ENCODE data around the gene BID.
A peak's percentile ranks its signal among the peaks of the same experiment; 100 is the strongest.

Gene BID

DNA sequence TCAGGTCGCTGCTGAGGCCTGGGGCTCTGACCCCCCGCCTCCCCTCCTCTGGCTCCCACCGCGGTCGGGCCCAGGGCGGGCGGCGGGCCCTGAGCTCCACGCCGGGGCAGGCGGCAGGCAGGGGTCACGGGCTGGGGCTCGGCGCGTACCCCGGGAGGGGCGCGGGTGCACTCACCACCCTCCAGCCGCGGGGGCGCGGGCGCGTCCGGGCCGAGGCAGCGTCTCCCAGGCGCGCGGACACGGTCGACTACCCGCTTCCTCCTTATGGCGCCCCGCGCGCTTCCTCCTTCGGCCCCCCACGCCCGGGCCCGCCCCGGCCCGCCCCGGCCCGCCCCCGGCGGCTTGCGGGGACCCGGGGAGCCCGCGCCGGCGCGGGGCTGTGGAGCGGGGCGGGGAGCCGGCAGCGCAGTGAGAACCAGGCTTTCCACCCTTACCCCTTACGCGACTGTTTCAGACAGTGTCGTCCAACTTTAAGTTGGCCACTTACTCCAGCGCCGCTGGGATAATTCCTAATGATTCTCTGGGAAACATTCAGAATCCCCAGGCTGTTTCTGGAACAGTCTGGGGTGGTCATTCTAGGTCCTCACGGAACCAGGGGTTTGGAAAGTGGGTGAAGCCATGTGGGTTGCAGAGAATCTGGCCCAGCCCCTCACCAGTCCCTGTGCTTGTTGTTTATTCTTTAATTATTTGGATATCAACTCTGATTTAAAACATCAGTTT lies at the start of gene BID:
TSS of gene BID (minus strand) at position 264 of the 720 bp plus-strand sequence. CDS start 24,353 bp downstream, outside the sequence.
- DNase-seq (ENCODE audit: low read depth) = no peak
- TF ChIP-seq, protein P1, sequence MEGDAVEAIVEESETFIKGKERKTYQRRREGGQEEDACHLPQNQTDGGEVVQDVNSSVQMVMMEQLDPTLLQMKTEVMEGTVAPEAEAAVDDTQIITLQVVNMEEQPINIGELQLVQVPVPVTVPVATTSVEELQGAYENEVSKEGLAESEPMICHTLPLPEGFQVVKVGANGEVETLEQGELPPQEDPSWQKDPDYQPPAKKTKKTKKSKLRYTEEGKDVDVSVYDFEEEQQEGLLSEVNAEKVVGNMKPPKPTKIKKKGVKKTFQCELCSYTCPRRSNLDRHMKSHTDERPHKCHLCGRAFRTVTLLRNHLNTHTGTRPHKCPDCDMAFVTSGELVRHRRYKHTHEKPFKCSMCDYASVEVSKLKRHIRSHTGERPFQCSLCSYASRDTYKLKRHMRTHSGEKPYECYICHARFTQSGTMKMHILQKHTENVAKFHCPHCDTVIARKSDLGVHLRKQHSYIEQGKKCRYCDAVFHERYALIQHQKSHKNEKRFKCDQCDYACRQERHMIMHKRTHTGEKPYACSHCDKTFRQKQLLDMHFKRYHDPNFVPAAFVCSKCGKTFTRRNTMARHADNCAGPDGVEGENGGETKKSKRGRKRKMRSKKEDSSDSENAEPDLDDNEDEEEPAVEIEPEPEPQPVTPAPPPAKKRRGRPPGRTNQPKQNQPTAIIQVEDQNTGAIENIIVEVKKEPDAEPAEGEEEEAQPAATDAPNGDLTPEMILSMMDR (IDR thresholded peaks at IDR 0.05; ENCODE audit: control insufficient read depth, extremely low read depth, insufficient read depth) = no peak
- peak within 1 kb of the TSS; percentile 62 for H3K4me3 ChIP-seq (ENCODE audit: low read depth, low read length)

DNA sequence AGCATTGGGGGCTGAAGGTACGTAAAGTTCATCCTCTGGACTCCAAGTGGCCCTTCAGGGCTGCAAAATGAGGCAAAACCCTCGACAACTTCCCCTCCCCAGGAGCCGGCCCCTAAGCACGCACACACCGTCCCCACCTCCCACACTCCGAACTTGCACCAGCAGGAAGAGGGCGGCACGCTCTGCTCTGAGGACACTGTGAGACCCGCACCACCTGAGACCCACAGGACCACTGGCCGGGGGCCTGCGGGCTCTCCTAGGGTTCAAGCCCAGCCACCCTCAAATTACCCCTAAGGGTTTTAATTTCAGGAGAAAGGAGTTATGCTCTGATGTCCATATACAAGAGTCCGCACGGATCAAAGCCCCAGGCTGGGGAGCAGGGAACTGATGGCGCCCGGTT lies 49.7 kb upstream of the BID start:
- TF ChIP-seq, protein P1 (IDR thresholded peaks at IDR 0.05; ENCODE audit: control insufficient read depth, extremely low read depth, insufficient read depth) = no peak
- H3K4me3 ChIP-seq (ENCODE audit: low read depth, low read length) = no peak overlapping the region
- DNase-seq (ENCODE audit: low read depth) = no peak

DNA sequence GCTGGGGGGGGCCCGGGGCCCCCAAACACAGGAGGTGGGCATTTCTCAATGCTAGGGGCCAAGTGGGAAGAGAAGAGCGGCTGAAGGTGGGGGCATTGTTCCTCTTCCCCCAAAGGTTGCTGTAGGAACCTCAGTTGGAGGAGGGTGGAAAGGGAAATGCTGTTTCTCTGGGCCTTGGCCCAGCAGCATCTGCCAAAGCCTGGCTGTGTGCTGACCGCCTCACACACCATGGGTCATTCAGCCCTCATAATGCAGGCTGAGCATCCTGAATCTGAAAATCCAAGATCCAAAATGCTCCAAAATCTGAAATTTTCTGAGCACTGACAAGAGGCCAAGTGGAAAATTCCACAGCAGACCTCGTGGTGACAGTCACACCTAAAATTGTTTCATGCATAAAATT lies 49.0 kb upstream of the BID start:
- DNase-seq (ENCODE audit: low read depth) = no peak
- H3K4me3 ChIP-seq (ENCODE audit: low read depth, low read length) = no peak overlapping the region
- TF ChIP-seq, protein P1 (IDR thresholded peaks at IDR 0.05; ENCODE audit: control insufficient read depth, extremely low read depth, insufficient read depth) = no peak

DNA sequence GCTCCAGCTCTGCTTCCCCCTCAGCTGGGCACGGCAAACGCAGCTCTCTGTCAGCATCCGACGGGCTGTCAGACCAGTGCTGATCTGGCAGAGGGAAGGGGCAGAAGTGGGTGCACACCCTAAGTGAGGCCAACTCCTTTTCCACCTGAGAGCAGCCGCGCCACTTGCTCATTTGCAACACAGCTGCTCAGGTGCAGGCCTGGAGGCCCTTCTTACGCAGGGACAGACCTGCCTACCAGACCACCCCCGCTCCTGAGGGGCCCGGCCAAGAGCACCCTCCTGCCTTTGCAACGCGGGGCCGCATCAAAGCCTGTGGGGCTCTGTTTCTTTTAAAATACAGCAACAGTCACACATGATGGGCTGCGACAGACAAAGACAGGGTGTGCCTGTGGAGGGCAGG lies 47.8 kb upstream of the BID start:
- TF ChIP-seq, protein P1 (IDR thresholded peaks at IDR 0.05; ENCODE audit: control insufficient read depth, extremely low read depth, insufficient read depth) = no peak
- no peak overlapping the region for H3K4me3 ChIP-seq (ENCODE audit: low read depth, low read length)
- DNase-seq (ENCODE audit: low read depth) = no peak

DNA sequence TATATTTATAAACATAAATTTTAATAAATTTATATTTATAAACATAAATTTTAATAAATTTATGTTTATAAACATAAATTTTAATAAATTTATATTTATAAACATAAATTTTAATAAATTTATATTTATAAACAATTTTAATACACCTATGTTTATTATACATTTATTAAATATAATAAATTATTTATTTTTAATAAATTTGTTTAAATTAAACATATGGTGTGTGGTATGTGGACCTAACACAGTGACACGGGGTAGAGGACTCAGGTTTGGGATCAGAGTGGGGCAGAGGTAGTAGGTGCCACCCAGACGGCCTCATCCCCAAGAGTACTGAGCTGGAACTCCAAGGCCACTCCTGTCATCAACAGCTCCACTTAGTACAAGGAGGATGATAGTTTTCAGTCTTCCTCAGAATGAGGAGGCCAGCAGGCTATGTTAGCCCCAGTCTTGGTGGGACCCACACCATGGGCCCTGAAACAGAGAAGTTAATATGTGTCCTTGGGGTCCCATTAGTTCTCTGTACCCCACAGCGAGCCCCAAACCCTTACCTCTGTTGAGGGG lies 46.7 kb upstream of the BID start:
- no peak for DNase-seq (ENCODE audit: low read depth)
- no peak overlapping the region for H3K4me3 ChIP-seq (ENCODE audit: low read depth, low read length)
- TF ChIP-seq, protein P1 (IDR thresholded peaks at IDR 0.05; ENCODE audit: control insufficient read depth, extremely low read depth, insufficient read depth) = no peak

DNA sequence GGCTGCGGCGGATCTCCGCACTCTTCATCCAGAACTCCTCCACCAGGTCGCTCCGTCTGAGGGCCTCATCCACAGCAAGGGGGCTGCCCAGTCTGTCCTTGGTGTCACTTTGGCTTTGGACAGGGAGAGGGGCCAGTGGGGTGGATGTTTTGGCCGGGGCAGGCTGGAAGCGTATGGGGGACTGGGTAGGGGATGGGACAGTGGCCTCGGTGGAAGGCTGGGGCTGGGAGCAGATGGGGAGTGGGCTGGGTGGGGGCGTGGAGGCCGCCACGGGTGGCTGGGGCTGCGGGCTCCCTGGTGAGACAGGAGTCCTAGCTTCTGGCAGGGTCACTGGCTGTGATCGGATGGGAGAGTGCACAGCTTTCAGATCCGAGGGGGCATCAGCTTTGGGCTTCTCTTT lies 44.4 kb upstream of the BID start:
- no peak overlapping the region for H3K4me3 ChIP-seq (ENCODE audit: low read depth, low read length)
- no peak for DNase-seq (ENCODE audit: low read depth)
- TF ChIP-seq, protein P1 (IDR thresholded peaks at IDR 0.05; ENCODE audit: control insufficient read depth, extremely low read depth, insufficient read depth) = no peak

DNA sequence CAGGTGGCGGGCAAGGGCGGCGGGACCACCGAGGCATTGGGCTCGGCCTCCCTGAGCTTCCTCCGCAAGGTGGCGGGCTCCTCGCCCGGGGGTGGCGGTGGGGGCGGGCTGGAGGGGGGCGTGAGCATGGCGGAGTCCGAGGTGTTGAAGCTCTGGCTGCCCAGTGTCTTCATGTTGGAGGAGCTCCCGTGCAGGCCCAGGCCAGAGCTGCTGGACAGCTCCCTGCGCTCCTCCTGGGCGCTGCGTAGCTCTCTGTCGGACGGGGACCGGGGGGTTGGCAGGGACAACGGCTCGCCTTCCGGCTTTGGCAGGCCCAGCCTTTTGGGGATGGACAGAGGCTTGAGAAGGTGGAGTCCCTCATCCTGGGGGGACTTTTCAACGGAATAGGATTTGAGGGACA lies 43.9 kb upstream of the BID start:
- DNase-seq (ENCODE audit: low read depth) = no peak
- TF ChIP-seq, protein P1 (IDR thresholded peaks at IDR 0.05; ENCODE audit: control insufficient read depth, extremely low read depth, insufficient read depth) = no peak
- H3K4me3 ChIP-seq (ENCODE audit: low read depth, low read length) = no peak overlapping the region
